NOMO-1 treated with DMSO at 0.1 percent for 48 hours (cell line): ENCODE data around the gene GP5.

Experiments used
- DNase-seq: peaks from one replicate; lab custom pipeline; 2025; ENCODE audit not compliant: unreplicated experiment; lab: John Stamatoyannopoulos, UW

Gene GP5

DNA sequence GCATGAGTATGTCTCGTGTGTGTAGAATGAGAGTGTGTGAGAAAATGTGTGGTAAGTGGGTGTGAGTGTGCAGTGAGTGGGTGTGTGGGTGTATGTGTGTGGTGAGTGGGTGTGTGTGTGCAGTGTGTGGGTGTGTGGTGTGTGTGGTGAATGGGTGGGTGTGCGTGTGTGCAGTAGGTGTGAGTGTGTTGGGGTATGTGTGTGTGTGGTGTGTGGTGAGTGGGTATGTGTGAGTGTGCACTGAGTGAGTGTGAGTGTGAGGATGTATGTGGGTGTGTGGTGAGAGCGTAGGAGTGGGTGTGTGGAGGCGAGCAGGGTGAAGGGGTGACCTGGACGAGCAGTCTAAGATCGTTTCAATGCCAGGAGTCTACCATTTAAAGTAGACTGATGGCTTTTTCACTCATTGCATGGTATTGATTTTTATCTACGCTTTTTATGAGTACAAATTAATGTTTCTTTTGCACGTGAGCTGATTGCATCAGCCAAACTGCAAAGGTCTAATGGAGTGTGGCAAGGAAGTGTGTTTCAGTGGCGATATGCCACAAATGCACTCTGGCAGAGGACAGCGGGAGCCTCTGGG lies 46.3 kb downstream of the GP5 start:
- no peak for DNase-seq

GRCh38 chr3:194351952-194352536 lies 47.0 kb downstream of the GP5 start:
- no peak for DNase-seq

DNA sequence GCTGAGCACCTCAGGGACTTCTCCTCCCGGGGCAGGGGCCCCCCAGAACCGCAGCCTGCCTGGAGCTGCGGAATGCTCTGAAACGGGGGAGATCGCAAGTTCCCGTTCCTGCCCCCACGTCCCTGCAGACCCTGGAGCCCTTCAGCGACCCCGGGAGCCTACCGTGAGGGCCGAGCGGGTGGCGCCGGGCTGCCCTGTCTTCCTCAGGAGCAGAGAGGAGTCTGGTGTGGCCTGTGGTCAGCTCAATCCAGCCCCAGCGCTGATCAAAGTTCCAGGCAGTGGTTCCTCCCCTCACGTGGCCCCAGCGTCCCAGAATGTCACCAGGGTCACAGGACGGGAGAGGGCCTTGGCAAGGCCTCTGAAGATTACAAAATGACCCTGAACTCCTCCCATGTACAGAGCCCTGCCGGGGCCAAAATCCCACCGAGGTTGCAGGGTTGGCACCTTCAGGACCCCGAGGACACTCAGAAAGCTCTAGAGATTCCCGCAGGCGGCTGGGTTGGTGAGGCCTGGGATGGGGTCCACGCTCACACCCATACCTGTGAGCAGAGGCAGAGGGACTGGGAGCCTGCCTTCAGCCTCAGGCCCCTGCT lies 47.9 kb downstream of the GP5 start, which contains the start of gene CPN2:
Gene CPN2 (minus strand): TSS at position 249 of the 593 bp plus-strand sequence. CDS start 8,626 bp downstream, outside the sequence.
- no peak for DNase-seq

GRCh38 chr3:194350726-194351071 lies 48.4 kb downstream of the GP5 start:
- DNase-seq = no peak

DNA sequence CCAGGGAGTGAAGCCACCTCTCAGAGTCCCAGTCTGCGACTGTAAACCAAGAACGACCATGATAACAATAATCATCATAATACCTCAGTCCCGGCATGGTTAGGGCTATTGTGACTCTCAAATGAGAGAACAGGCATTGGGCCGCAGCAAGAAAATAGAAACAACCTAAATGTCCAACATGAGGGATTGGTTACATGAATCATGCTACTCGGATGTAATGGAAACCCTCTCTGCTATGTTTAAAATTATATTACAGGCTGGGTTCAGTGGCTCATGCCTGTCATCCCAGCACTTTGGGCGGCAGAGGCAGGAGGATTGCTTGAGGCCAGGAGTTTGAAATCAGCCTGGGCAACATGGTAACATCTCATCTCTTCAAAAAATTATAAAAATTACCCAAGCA lies 50.7 kb downstream of the GP5 start:
- no peak for DNase-seq

DNA sequence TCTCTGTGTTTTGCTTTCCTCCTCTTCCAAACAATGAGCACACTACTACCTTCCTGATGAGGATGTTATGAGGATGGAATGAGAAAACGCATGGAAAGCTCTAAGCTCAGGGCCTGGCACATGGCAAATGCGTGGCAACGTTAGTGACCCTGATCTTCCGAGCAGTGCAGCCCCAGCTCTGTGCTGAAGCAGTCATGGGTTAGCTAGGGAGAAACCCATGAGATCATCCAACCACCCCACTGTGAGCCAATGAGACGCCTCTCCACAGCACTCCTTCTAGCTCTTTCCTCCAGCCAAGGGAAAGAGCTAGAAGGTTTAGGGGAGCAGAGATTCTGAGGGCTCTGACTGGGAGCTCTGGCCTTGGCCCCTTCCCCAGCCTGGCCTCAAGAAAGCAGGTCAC lies 52.4 kb downstream of the GP5 start:
- no peak for DNase-seq

- no peak for DNase-seq
Observed at GRCh38 chr3:194346035-194346434, 53.0 kb downstream of the GP5 start.
